ENCODE measurements around the gene GOLGA6L22. TPM values are rescaled to one million over a fixed set of nuclear protein-coding genes. Genes with fewer than 3 reads are reported as not detected.
"Not testable (repeated sequence)": the region's sequence is repeated elsewhere in the genome, so short reads cannot be mapped to it uniquely, and the experiment has no call there.

Gene GOLGA6L22, protein sequence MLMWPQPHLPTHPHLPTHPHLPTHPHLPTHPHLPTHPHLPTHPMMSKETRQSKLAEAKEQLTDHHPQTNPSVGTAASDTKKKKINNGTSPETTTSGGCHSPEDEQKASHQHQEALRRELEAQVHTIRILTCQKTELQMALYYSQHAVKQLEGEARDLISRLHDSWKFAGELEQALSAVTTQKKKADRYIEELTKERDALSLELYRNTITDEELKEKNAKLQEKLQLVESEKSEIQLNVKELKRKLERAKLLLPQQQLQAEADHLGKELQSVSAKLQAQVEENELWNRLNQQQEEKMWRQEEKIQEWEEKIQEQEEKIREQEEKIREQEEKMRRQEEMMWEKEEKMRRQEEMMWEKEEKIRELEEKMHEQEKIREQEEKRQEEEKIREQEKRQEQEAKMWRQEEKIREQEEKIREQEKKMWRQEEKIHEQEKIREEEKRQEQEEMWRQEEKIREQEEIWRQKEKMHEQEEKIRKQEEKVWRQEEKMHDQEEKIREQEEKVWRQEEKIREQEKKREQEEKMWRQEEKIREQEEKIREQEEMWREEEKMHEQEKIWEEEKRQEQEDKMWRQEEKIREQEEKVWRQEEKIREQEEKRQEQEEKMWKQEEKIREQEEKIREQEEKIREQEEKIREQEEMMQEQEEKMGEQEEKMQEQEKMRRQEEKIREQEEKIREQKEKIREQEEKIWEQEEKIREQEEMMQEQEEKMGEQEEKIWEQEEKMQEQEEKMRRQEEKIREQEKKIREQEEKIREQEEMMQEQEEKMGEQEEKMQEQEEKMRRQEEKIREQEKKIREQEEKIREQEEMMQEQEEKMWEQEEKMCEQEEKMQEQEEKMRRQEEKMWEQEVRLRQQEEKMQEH
- not detected for total RNA-seq

DNA sequence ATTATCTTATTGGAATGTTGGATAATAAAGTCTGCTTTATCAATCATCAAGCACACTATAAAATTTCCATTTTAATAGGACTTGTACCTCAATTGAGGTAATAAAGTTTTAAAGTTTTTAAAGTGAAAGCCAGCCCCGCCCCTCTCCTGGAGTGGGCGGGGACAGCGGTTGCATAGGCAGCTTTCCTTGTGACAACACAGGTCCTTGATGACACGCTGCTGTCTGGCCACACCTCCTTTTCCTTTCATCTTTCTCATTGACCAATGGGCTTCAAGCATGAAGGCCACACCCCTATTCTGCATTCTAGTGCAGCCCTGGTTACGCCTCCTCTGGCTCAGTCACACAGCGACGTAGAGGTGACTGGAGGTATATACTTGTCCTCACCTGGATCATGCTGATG lies at the start of gene GOLGA6L22:
Gene GOLGA6L22 (plus strand): TSS at position 301 of the 400 bp plus-strand sequence. CDS start 91 bp downstream, at position 392.
- DNase-seq (ENCODE audit: low spot score in 2 of 2); H3K4me3 ChIP-seq (ENCODE audit: low read depth, poor library complexity, severe bottlenecking); intact Hi-C loops (cut with DNase I; ENCODE audit: low total_unique reads): not testable (repeated sequence)
- WGBS, 2 donors = no CpG with 5 or more reads among the region's 7 CpGs

- intact Hi-C loops (cut with DNase I; ENCODE audit: low total_unique reads); H3K4me3 ChIP-seq (ENCODE audit: low read depth, poor library complexity, severe bottlenecking): not testable (repeated sequence)
- 59 to 83% methylated on average over 8 to 11 of the region's 19 CpGs for WGBS, 2 donors
- DNase-seq (ENCODE audit: low spot score in 2 of 2) = peak in 1 of 2 donors; percentile 23
These were observed 41.4 kb upstream of the GOLGA6L22 start for GRCh38 chr15:22417288-22417687.

GRCh38 chr15:22417795-22418194 lies 40.9 kb upstream of the GOLGA6L22 start:
- DNase-seq (ENCODE audit: low spot score in 2 of 2) = peak in 1 of 2 donors; percentile 25
- intact Hi-C loops (cut with DNase I; ENCODE audit: low total_unique reads); H3K4me3 ChIP-seq (ENCODE audit: low read depth, poor library complexity, severe bottlenecking): not testable (repeated sequence)
- 75% methylated on average over 4 of the region's 22 CpGs; no CpG with 5 or more reads in 1 of the 2 donors for WGBS, 2 donors

DNA sequence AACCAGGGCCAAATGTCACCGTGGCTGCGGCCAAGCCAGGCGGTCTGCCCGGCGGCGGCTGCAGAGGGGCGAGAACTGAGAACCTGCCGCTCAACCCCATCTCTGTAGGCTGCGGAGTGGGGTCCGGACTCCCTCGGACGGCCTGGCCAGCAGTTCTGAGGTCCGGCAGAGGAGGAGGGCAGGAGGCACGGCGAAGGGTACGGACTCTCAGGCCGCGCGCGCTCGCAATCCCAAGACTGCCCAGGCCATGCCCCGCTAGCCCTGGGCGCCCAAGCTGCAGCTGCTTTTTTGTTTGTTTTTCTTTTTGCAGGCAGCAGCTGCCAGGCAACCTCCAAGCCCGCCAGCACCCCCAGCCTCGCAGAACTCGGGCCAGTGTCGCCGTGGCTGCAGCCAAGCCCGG lies 40.5 kb upstream of the GOLGA6L22 start:
- H3K4me3 ChIP-seq (ENCODE audit: low read depth, poor library complexity, severe bottlenecking); DNase-seq (ENCODE audit: low spot score in 2 of 2); intact Hi-C loops (cut with DNase I; ENCODE audit: low total_unique reads): not testable (repeated sequence)
- no CpG with 5 or more reads among the region's 29 CpGs for WGBS, 2 donors

DNA sequence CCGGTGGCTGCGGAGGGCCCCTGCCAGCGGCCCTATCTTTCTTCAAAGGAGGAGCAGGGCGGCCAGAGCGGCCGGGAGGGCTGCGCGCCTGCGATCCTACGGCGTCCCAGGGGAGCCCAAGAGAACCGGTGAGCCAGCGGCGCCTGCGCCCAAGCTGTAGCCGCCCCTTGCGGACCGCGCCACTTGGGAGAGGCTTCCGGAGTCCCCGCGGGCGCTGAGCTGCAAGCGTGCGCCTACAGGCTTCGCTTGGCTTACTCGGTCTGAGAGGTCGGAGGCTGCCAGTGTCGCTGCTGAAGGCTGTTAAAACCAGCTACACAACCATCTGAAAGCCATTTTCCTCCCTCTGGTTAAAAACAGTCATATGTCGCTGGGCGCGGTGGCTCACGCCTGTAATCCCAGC lies 40.0 kb upstream of the GOLGA6L22 start:
- 28 to 87% methylated on average over 9 to 13 of the region's 33 CpGs for WGBS, 2 donors
- intact Hi-C loops (cut with DNase I; ENCODE audit: low total_unique reads); H3K4me3 ChIP-seq (ENCODE audit: low read depth, poor library complexity, severe bottlenecking): not testable (repeated sequence)
- peak in 1 of 2 donors; percentile 21 for DNase-seq (ENCODE audit: low spot score in 2 of 2)

DNA sequence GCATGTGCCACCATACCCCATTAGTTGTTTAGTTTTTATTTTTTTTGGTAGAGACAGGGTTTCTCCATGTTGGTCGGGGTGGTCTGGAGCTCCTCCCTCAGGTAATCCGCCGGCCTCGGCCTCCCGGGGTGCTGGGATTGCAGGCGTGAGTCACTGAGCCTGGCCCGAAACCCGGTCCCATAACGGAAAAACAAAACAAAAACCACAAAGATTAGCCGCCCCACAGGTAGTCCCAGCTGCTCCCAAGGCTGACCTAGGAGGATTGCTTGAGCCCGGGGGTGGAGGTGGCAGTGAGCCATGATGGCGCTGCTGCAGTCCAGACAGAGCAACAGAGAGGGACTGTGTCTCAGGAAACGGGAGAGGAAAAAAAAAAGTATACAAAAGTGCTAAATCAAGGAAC lies 38.4 kb upstream of the GOLGA6L22 start:
- intact Hi-C loops (cut with DNase I; ENCODE audit: low total_unique reads); DNase-seq (ENCODE audit: low spot score in 2 of 2); H3K4me3 ChIP-seq (ENCODE audit: low read depth, poor library complexity, severe bottlenecking): not testable (repeated sequence)
- 71% methylated on average over 10 of the region's 13 CpGs; no CpG with 5 or more reads in 1 of the 2 donors for WGBS, 2 donors

- intact Hi-C loops (cut with DNase I; ENCODE audit: low total_unique reads); DNase-seq (ENCODE audit: low spot score in 2 of 2); H3K4me3 ChIP-seq (ENCODE audit: low read depth, poor library complexity, severe bottlenecking): not testable (repeated sequence)
- no CpG with 5 or more reads among the region's 11 CpGs for WGBS, 2 donors
These were observed 29.3 kb upstream of the GOLGA6L22 start for GRCh38 chr15:22429426-22429825.

GRCh38 chr15:22431687-22432086 lies 27.0 kb upstream of the GOLGA6L22 start:
- peak in 1 of 2 donors; percentile 73 for DNase-seq (ENCODE audit: low spot score in 2 of 2)
- 81 to 87% methylated on average over 6 of the region's 8 CpGs for WGBS, 2 donors
- intact Hi-C loops (cut with DNase I; ENCODE audit: low total_unique reads); H3K4me3 ChIP-seq (ENCODE audit: low read depth, poor library complexity, severe bottlenecking): not testable (repeated sequence)

GRCh38 chr15:22494490-22495113 lies 35.9 kb downstream of the GOLGA6L22 start:
- intact Hi-C loops (cut with DNase I; ENCODE audit: low total_unique reads); H3K4me3 ChIP-seq (ENCODE audit: low read depth, poor library complexity, severe bottlenecking): not testable (repeated sequence)
- DNase-seq (ENCODE audit: low spot score in 2 of 2) = peak; percentile 28 to 84
- no CpG with 5 or more reads among the region's 86 CpGs for WGBS, 2 donors

DNA sequence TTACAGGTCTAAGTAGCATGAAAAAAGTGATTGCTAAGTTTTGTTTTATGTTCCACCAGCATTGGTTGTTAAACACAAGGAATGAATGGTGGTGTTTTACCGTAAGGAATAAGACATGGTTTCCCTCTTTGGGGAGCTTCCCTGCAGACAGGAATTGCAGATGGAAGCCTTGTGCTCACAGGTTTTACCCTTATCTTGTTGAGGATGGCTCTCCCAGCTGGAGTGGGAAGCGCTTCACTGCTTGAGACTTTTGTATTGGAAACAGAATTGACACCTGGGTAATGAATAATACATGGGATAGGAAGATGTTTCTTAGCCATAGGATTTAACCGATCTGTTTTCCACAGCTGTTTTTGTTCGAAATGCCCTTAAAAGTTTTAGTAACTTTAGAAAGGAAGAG lies 38.5 kb downstream of the GOLGA6L22 start:
- 92 to 100% methylated on average over 2 of the region's 4 CpGs for WGBS, 2 donors

DNA sequence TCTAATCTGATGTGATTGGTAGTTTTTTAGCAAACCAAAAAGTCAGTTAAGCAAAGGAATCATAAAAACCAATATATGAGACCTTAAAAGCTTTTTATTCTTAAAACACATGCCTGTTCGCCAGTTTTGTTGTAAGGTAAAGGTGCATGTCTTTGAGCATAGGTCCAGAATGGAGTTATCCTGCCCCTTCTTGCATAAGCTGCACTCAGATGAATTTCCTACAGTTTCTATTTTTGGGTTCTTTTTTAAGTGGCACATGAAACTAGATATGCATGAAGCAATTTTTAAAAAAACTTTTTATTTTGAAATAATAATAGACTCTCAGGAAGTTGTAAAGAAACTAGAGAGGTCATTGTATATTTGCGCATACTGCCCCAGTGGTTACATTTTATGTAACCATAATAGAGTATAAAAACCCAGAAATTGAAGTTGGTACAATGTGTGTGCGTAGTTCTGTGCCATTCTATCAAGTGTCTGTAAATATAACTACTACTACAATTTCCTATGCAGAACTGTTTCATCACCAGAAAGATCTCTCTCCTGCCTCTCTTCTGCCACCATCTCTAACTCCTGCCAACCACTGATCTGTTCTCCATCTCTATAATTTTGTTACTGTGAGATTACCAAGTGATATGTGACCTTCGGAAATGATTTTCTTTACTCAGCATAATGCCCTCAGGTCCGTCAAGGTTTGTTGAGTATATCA lies 39.7 kb downstream of the GOLGA6L22 start:
- DNase-seq (ENCODE audit: low spot score in 2 of 2); intact Hi-C loops (cut with DNase I; ENCODE audit: low total_unique reads); H3K4me3 ChIP-seq (ENCODE audit: low read depth, poor library complexity, severe bottlenecking): not testable (repeated sequence)
- WGBS, 2 donors = no CpG with 5 or more reads among the region's 5 CpGs

More for the DNA sequence above, 38.5 kb downstream of the GOLGA6L22 start:
- H3K4me3 ChIP-seq (ENCODE audit: low read depth, poor library complexity, severe bottlenecking); intact Hi-C loops (cut with DNase I; ENCODE audit: low total_unique reads); DNase-seq (ENCODE audit: low spot score in 2 of 2): not testable (repeated sequence)

- intact Hi-C loops (cut with DNase I; ENCODE audit: low total_unique reads); H3K4me3 ChIP-seq (ENCODE audit: low read depth, poor library complexity, severe bottlenecking); DNase-seq (ENCODE audit: low spot score in 2 of 2): not testable (repeated sequence)
- WGBS, 2 donors = no CpG with 5 or more reads among the region's 10 CpGs
These were observed 43.6 kb downstream of the GOLGA6L22 start for GRCh38 chr15:22502272-22502671.

GRCh38 chr15:22506959-22507358 lies 48.3 kb downstream of the GOLGA6L22 start:
- H3K4me3 ChIP-seq (ENCODE audit: low read depth, poor library complexity, severe bottlenecking); intact Hi-C loops (cut with DNase I; ENCODE audit: low total_unique reads); DNase-seq (ENCODE audit: low spot score in 2 of 2): not testable (repeated sequence)
- 92 to 98% methylated on average over 6 of the region's 9 CpGs for WGBS, 2 donors

- H3K4me3 ChIP-seq (ENCODE audit: low read depth, poor library complexity, severe bottlenecking); intact Hi-C loops (cut with DNase I; ENCODE audit: low total_unique reads); DNase-seq (ENCODE audit: low spot score in 2 of 2): not testable (repeated sequence)
- WGBS, 2 donors = 98 to 99% methylated on average over 8 to 10 of the region's 15 CpGs
These were observed 57.4 kb downstream of the GOLGA6L22 start for GRCh38 chr15:22516140-22516539.

All from lower leg skin (tissue), 4 donors.